Peyer's patch (tissue), 4 donors: ENCODE measurements around the gene L3MBTL4.

Experiments used
- POLR2A ChIP-seq, 2 donors: fragments of 450-650 bp; IDR thresholded peaks; one replicate each; pipeline ENCODE4 v1.5.1; 2017; ENCODE audit warnings: antibody characterized with exemption in 2 of 2, mild to moderate bottlenecking in 2 of 2, moderate library complexity in 2 of 2
- TF ChIP-seq, protein P1 (sequence below), 6 experiments: fragments of 450-650 bp in 4 of 6; fragments of 200-600 bp in 2 of 6; sonication (generic) in 1 of 6; IDR thresholded peaks; one replicate each; pipeline ENCODE4 v1.5.1; 2017 to 2019; ENCODE audit warnings: antibody characterized with exemption in 6 of 6, mild to moderate bottlenecking in 3 of 6, moderate library complexity in 1 of 6

DNA sequence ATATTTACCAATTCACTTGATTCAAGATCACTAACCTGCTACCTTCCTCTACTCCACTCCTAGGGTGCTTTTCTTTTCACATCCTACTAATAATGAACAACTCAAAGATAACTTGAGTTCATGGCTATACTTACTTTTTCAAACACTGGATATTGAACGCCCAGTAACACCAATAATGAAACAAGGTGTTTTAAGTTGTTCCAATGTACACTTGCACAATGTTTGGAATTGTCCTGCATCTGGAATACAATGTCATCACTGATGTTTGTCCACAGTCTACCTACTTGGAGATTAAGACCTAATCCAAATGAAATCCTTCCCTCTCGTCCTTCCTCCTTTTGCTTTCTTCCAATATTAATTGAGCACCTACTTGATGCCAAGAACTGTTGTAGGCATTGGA lies 301.1 kb downstream of the L3MBTL4 start:
- TF ChIP-seq, protein P1, sequence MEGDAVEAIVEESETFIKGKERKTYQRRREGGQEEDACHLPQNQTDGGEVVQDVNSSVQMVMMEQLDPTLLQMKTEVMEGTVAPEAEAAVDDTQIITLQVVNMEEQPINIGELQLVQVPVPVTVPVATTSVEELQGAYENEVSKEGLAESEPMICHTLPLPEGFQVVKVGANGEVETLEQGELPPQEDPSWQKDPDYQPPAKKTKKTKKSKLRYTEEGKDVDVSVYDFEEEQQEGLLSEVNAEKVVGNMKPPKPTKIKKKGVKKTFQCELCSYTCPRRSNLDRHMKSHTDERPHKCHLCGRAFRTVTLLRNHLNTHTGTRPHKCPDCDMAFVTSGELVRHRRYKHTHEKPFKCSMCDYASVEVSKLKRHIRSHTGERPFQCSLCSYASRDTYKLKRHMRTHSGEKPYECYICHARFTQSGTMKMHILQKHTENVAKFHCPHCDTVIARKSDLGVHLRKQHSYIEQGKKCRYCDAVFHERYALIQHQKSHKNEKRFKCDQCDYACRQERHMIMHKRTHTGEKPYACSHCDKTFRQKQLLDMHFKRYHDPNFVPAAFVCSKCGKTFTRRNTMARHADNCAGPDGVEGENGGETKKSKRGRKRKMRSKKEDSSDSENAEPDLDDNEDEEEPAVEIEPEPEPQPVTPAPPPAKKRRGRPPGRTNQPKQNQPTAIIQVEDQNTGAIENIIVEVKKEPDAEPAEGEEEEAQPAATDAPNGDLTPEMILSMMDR (IDR thresholded peaks at IDR 0.05) = no peak
- TF ChIP-seq POLR2A (IDR thresholded peaks at IDR 0.05) = no peak
